HepG2 (cell line): ENCODE results near the gene ALOX5. TPM values are rescaled to one million over a fixed set of nuclear protein-coding genes. Genes with fewer than 3 reads are reported as not detected.

Experiments used
- KIAA2018 ChIP-seq: sonication (generic); formaldehyde crosslinking; IDR thresholded peaks from 2 replicates; pipeline ENCODE4 v1.5.0; 2020; ENCODE audit warnings: mild to moderate bottlenecking, missing genetic modification reagents, borderline replicate concordance
- POGZ ChIP-seq: sonication (generic); formaldehyde crosslinking; IDR thresholded peaks from 2 replicates; pipeline ENCODE4 v1.4.0; 2020; ENCODE audit warnings: mild to moderate bottlenecking, missing genetic modification reagents
- SKIL ChIP-seq: sonication (generic); formaldehyde crosslinking; IDR thresholded peaks from 2 replicates; pipeline ENCODE4 v1.8.0; 2022; ENCODE audit warnings: missing genetic modification reagents, mild to moderate bottlenecking, moderate library complexity, borderline replicate concordance
- SMAD1 ChIP-seq: sonication (generic); formaldehyde crosslinking; IDR thresholded peaks from 2 replicates; pipeline ENCODE4 v1.4.0; 2020; ENCODE audit warnings: missing genetic modification reagents, low read depth, mild to moderate bottlenecking, borderline replicate concordance
- ZBTB20 ChIP-seq: sonication (generic); formaldehyde crosslinking; IDR thresholded peaks from 2 replicates; pipeline ENCODE4 v1.8.1; 2023; ENCODE audit warnings: missing genetic modification reagents, low read depth, mild to moderate bottlenecking, borderline replicate concordance
- polyA plus RNA-seq, 8 experiments: library from polyadenylated mRNA; depleted of rRNA in 3 of 8; stranded (reverse) in 7 of 8; unstranded in 1 of 8; fragments of >200 nt; fragmentation: Illumina TruSeq in 4 of 8; extraction: Trizol in 4 of 8; gene quantifications; 2 replicates each; pipeline versions ENCODE4 v1.2.1 to v1.2.3, GENCODE V29; 2011 to 2016; ENCODE audit warnings: low read depth in 4 of 8, missing spikeins in 1 of 8, mixed read lengths in 1 of 8; ENCODE audit not compliant: insufficient read depth in 1 of 8
- total RNA-seq, 5 experiments: library from RNA; depleted of rRNA; stranded (reverse); fragments of >200 nt; fragmentation: Illumina TruSeq; extraction: Trizol; gene quantifications; 2 replicates each; pipeline ENCODE4 v1.2.3, GENCODE V29; 2016; ENCODE audit warnings: low read depth in 1 of 5
- TF ChIP-seq, protein P1 (sequence below): sonication (generic); formaldehyde crosslinking; IDR thresholded peaks from 2 replicates; pipeline ENCODE4 v1.8.1; 2023; ENCODE audit warnings: missing genetic modification reagents, inconsistent platforms, borderline replicate concordance
- TF ChIP-seq, protein P2 (sequence below): sonication (generic); formaldehyde crosslinking; IDR thresholded peaks from 2 replicates; pipeline ENCODE4 v1.5.0; 2020; ENCODE audit warnings: missing genetic modification reagents

Gene ALOX5
- total and polyA plus RNA-seq, 2 of the 13 experiments (the other 11 are each of a cell fraction or from before 2014, with no cell fraction given) = 0.04 TPM; not detected in 1

DNA sequence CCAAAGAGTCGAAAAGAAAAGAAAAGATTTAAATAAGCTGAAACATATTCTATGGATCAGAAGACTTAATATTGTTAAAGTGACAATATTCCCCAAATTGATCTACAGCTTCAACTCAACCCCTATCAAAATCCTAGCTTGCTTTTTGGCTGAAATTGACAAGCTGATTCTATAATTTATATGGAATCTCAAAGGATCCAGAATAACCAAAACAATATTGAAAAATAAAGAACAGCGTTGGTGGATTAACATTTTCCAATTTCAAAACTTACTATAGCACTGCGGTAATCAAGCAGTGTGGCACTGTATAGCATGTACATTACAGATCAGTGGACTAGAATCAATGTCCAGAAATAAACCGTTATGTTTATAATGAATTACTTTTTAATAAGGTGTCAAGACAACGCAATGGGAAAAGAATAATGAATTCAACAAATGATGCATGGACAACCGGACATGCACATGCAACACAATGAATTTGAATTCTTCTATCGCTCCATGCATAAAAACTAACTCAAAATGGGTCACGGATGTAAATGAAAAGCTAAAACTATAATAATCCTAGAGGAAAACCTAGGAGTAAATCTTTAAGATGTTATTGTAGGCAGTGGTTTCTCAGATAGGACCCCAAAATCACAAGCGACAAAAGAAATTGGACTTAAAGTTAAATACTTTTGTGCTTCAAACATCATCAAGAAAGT, 1.6 kb upstream of the ALOX5 start (continued):
- TF ChIP-seq KIAA2018 (CRISPR knock-in tag) (no peak), ZBTB20 (no peak), SMAD1 (CRISPR knock-in tag) (no peak), POGZ (CRISPR knock-in tag) (no peak), SKIL (CRISPR knock-in tag) (no peak)
- TF ChIP-seq, protein P1, sequence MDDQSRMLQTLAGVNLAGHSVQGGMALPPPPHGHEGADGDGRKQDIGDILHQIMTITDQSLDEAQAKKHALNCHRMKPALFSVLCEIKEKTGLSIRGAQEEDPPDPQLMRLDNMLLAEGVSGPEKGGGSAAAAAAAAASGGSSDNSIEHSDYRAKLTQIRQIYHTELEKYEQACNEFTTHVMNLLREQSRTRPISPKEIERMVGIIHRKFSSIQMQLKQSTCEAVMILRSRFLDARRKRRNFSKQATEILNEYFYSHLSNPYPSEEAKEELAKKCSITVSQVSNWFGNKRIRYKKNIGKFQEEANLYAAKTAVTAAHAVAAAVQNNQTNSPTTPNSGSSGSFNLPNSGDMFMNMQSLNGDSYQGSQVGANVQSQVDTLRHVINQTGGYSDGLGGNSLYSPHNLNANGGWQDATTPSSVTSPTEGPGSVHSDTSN = no peak
- TF ChIP-seq, protein P2, sequence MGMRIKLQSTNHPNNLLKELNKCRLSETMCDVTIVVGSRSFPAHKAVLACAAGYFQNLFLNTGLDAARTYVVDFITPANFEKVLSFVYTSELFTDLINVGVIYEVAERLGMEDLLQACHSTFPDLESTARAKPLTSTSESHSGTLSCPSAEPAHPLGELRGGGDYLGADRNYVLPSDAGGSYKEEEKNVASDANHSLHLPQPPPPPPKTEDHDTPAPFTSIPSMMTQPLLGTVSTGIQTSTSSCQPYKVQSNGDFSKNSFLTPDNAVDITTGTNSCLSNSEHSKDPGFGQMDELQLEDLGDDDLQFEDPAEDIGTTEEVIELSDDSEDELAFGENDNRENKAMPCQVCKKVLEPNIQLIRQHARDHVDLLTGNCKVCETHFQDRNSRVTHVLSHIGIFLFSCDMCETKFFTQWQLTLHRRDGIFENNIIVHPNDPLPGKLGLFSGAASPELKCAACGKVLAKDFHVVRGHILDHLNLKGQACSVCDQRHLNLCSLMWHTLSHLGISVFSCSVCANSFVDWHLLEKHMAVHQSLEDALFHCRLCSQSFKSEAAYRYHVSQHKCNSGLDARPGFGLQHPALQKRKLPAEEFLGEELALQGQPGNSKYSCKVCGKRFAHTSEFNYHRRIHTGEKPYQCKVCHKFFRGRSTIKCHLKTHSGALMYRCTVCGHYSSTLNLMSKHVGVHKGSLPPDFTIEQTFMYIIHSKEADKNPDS (CRISPR knock-in tag) = no peak
